ENCODE measurements around the gene PIGB. TPM values are rescaled to one million over a fixed set of nuclear protein-coding genes. Genes with fewer than 3 reads are reported as not detected.

The PIGB gene
- total and polyA plus RNA-seq, 2 of the 8 experiments (the other 6 are each of a cell fraction or from before 2014, with no cell fraction given), result 4.3 to 11.7 TPM

GRCh38 chr15:55372701-55373440 lies 53.8 kb downstream of the PIGB start:
- H3K4me1 ChIP-seq (replicated peaks in 1 of 4; ENCODE audit: control insufficient read depth in 3 of 4, insufficient read depth in 4 of 4, low read length in 3 of 4), result no peaks in the 10 kb centered on the region
- H3K23ac ChIP-seq (ENCODE audit: insufficient read length), result no peak overlapping the region
- no peak overlapping the region for H2BK20ac ChIP-seq (ENCODE audit: low read length)
- no peak overlapping the region for H3K14ac ChIP-seq (ENCODE audit: insufficient read length)
- no peak overlapping the region for H4K8ac ChIP-seq (ENCODE audit: extremely low read depth, insufficient read depth, low read length)
- H3K18ac ChIP-seq (ENCODE audit: extremely low read depth, low read length), result no peak overlapping the region
- H4K91ac ChIP-seq (replicated peaks; ENCODE audit: insufficient read length, low read length), result no peak overlapping the region
- no peak overlapping the region for H4K5ac ChIP-seq (ENCODE audit: insufficient read length, low read depth, low read length)
- H3K4ac ChIP-seq (replicated peaks; ENCODE audit: insufficient read length, low read depth, low read length), result no peak overlapping the region
- ChIA-PET CTCF (ENCODE audit: partially characterized antibody) (no interaction called here), POLR2A (ENCODE audit: partially characterized antibody) (no interaction called here)
- 95% methylated on average over 3 of the region's 3 CpGs; no CpG with 5 or more reads in 1 of the 2 experiments for WGBS, 2 experiments (ENCODE audit: extremely low coverage in 1 of 2, insufficient coverage in 1 of 2, insufficient read length in 1 of 2, insufficient replicate concordance in 2 of 2, low coverage in 1 of 2, low lambda C conversion rate in 2 of 2, missing lambda C conversion rate in 1 of 2)
- no peaks in the 10 kb centered on the region for H3K79me2 ChIP-seq (ENCODE audit: control insufficient read depth in 1 of 2, insufficient read depth in 2 of 2, low read length in 2 of 2)
- FAIRE-seq, result no peak
- H2BK5ac ChIP-seq (ENCODE audit: low read depth, low read length), result no peak overlapping the region
- DNase-seq (ENCODE audit: low read depth in 1 of 2, low spot score in 2 of 2), result no peak
- H3K4me3 ChIP-seq (ENCODE audit: extremely low read depth in 1 of 4, insufficient read depth in 2 of 4, low read depth in 3 of 4, low read length in 4 of 4), result no peak overlapping the region
- H4K20me1 ChIP-seq (replicated peaks in 1 of 2; ENCODE audit: control insufficient read depth in 1 of 2, insufficient read depth in 2 of 2, low read length in 2 of 2), result no peaks in the 10 kb centered on the region
- no peak overlapping the region for H2BK15ac ChIP-seq (ENCODE audit: low read length)
- no peak overlapping the region for H2AFZ ChIP-seq (ENCODE audit: low read length)
- no peaks in the 10 kb centered on the region for H3K27me3 ChIP-seq (replicated peaks in 1 of 4; ENCODE audit: control insufficient read depth in 3 of 4, extremely low read depth in 1 of 4, insufficient read depth in 3 of 4, low read length in 3 of 4)
- TF ChIP-seq SIRT6 (IDR thresholded peaks at IDR 0.05; ENCODE audit: low read length), result no peak
- H3K9ac ChIP-seq (replicated peaks in 1 of 4; ENCODE audit: extremely low read depth in 1 of 4, low read depth in 3 of 4, low read length in 3 of 4), result no peak overlapping the region
- H3K4me2 ChIP-seq (ENCODE audit: insufficient read depth in 1 of 2, low read depth in 2 of 2, low read length in 2 of 2), result no peak overlapping the region
- no peak overlapping the region for H2AK5ac ChIP-seq (ENCODE audit: low read depth, low read length)
- H3K9me3 ChIP-seq (ENCODE audit: insufficient read depth in 2 of 2, low read depth in 1 of 2, low read length in 1 of 2), result no peaks in the 10 kb centered on the region
- no peaks in the 10 kb centered on the region for H3K79me1 ChIP-seq (ENCODE audit: low read depth, low read length)
- H2BK12ac ChIP-seq (ENCODE audit: low read depth, low read length), result no peak overlapping the region
- no peak overlapping the region for H3K27ac ChIP-seq (ENCODE audit: low read depth, low read length)
- no peak overlapping the region for H3K56ac ChIP-seq (replicated peaks; ENCODE audit: insufficient read length, low read depth, low read length)
- H3K23me2 ChIP-seq (ENCODE audit: low read depth, low read length), result no peaks in the 10 kb centered on the region
- H3K36me3 ChIP-seq (ENCODE audit: control insufficient read depth in 2 of 4, insufficient read depth in 4 of 4, low read length in 3 of 4), result peaks cover 0 to 2% (median 0%) of the 10 kb centered on the region in 4 experiments; a peak in 1 of 8 replicates
- no peak overlapping the region for H2BK120ac ChIP-seq (replicated peaks; ENCODE audit: low read depth, low read length)

Data from H1 (cell line).